ENCODE measurements around the gene NXNL1. TPM values are rescaled to one million over a fixed set of nuclear protein-coding genes. Genes with fewer than 3 reads are reported as not detected.

Gene NXNL1
- total RNA-seq, 1 experiment from 2014 or later = not detected

GRCh38 chr19:17479325-17479791 is 18.6 kb upstream of the NXNL1 start:
- Mint-ChIP-seq H3K27ac (peak overlapping the region in 2 of 3 experiments; percentile 27 to 74; a peak in 3 of 7 replicates), H3K4me3 (no peak overlapping the region), H3K27me3 (ENCODE audit: low read depth) (peaks cover 2% of the 10 kb centered on the region), H3K9me3 (no peaks in the 10 kb centered on the region), H3K36me3 (ENCODE audit: insufficient read depth in 1 of 3, low read depth in 3 of 3) (no peaks in the 10 kb centered on the region; a peak in 1 of 7 replicates), H3K4me1 (peaks cover 10 to 16% of the 10 kb centered on the region in 2 experiments)
- H3K4ac ChIP-seq (ENCODE audit: low read depth, low read length) = no peak overlapping the region
- H2BK5ac ChIP-seq (ENCODE audit: insufficient read length, low read length) = no peak overlapping the region
- no peaks in the 10 kb centered on the region for H3K79me2 ChIP-seq (ENCODE audit: insufficient read depth, low read length)
- H2BK12ac ChIP-seq (ENCODE audit: insufficient read length, low read depth, low read length) = no peak overlapping the region
- no peak overlapping the region for H3K9ac ChIP-seq (ENCODE audit: extremely low read depth, insufficient read length, low read length)
- no peaks in the 10 kb centered on the region for H3K27me3 ChIP-seq (ENCODE audit: insufficient read depth, low read length)
- H2AK5ac ChIP-seq (ENCODE audit: insufficient read length, low read length) = no peak overlapping the region
- H4K5ac ChIP-seq (ENCODE audit: insufficient read length, low read depth, low read length) = no peak overlapping the region
- H4K20me1 ChIP-seq (ENCODE audit: control insufficient read depth, insufficient read depth, insufficient read length) = no peaks in the 10 kb centered on the region
- no peak overlapping the region for H3T11ph ChIP-seq (ENCODE audit: low read length)
- H2AFZ ChIP-seq (ENCODE audit: low read length) = no peak overlapping the region
- H2BK20ac ChIP-seq (ENCODE audit: low read depth, low read length, poor library complexity, severe bottlenecking) = no peak overlapping the region
- no peak overlapping the region for H3K27ac ChIP-seq (ENCODE audit: insufficient read length, low read depth, low read length)
- H3K23me2 ChIP-seq (ENCODE audit: insufficient read length, low read depth, low read length, poor library complexity, severe bottlenecking) = peaks cover 2% of the 10 kb centered on the region
- H3K79me1 ChIP-seq (ENCODE audit: insufficient read depth, low read depth, low read length, poor library complexity, severe bottlenecking) = no peaks in the 10 kb centered on the region
- H3K4me2 ChIP-seq (ENCODE audit: insufficient read depth, insufficient read length, low read length) = no peak overlapping the region
- no peak overlapping the region for H2BK120ac ChIP-seq (ENCODE audit: low read depth, low read length, poor library complexity, severe bottlenecking)
- WGBS (ENCODE audit: extremely low coverage, insufficient read length, low lambda C conversion rate) = no CpG with 5 or more reads among the region's 6 CpGs
- no peak overlapping the region for H4K91ac ChIP-seq (ENCODE audit: insufficient read length, low read depth, low read length)
- TF ChIP-seq, protein P1, sequence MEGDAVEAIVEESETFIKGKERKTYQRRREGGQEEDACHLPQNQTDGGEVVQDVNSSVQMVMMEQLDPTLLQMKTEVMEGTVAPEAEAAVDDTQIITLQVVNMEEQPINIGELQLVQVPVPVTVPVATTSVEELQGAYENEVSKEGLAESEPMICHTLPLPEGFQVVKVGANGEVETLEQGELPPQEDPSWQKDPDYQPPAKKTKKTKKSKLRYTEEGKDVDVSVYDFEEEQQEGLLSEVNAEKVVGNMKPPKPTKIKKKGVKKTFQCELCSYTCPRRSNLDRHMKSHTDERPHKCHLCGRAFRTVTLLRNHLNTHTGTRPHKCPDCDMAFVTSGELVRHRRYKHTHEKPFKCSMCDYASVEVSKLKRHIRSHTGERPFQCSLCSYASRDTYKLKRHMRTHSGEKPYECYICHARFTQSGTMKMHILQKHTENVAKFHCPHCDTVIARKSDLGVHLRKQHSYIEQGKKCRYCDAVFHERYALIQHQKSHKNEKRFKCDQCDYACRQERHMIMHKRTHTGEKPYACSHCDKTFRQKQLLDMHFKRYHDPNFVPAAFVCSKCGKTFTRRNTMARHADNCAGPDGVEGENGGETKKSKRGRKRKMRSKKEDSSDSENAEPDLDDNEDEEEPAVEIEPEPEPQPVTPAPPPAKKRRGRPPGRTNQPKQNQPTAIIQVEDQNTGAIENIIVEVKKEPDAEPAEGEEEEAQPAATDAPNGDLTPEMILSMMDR (conservative IDR thresholded peaks at IDR 0.05) = no peak
- H3K18ac ChIP-seq (ENCODE audit: insufficient read length, low read depth, low read length) = no peak overlapping the region
- no peak overlapping the region for H4K8ac ChIP-seq (replicated peaks; ENCODE audit: insufficient read length, low read depth, low read length)
- no peaks in the 10 kb centered on the region for H3K9me3 ChIP-seq (ENCODE audit: control insufficient read depth, low read depth, low read length)
- H3K14ac ChIP-seq (ENCODE audit: insufficient read depth, low read length) = no peak overlapping the region
- no peak overlapping the region for H3K23ac ChIP-seq (ENCODE audit: insufficient read length, low read depth, low read length)
- H3K4me1 ChIP-seq (ENCODE audit: insufficient read depth, low read length) = no peaks in the 10 kb centered on the region
- no peak for DNase-seq
- H2BK15ac ChIP-seq (ENCODE audit: low read depth, low read length) = no peak overlapping the region
- no peak overlapping the region for H3K56ac ChIP-seq (ENCODE audit: insufficient read length, low read depth, low read length)
